ENCODE data around the gene RAB5B. TPM values are rescaled to one million over a fixed set of nuclear protein-coding genes. Genes with fewer than 3 reads are reported as not detected.
"Not testable (repeated sequence)": the region's sequence is repeated elsewhere in the genome, so short reads cannot be mapped to it uniquely, and the experiment has no call there.

The RAB5B gene
- total and polyA plus RNA-seq, 4 donors = 58.4 to 126 (median 101) TPM

DNA sequence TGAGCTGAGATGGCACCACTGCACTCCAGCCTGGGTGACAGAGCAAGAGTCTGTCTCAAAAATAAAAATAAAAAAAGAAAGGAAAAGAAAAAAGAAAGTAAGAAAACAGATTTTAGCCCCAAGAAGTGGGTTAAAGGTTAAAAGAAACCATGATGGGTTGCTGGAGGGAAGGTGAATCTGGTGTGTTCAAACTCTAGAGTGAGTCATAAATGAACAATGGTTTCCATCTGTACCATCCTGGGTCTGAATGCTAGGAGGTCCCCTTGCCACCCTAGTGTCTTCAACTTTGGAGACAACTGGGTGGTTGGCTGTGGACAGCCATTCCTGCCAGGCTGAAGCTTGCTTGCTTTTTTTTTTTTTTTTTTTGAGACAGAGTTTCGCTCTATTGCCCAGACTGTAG, 66.3 kb downstream of the RAB5B start:
- DNase-seq = no peak
- no peak for ATAC-seq (ENCODE audit: low FRiP score)
- Histone ChIP-seq H3K36me3 (ENCODE audit: control insufficient read depth in 1 of 2, insufficient read depth in 2 of 2, low read length in 1 of 2) (peaks cover 0 to 5% of the 10 kb centered on the region in 2 donors), H3K4me3 (ENCODE audit: low read length in 2 of 2) (no peak overlapping the region), H3K27me3 (ENCODE audit: control insufficient read depth in 1 of 2, insufficient read depth in 2 of 2, low read length in 1 of 2) (no peaks in the 10 kb centered on the region), H3K9me3 (ENCODE audit: control insufficient read depth, low read length) (no peaks in the 10 kb centered on the region), H3K4me1 (ENCODE audit: control insufficient read depth in 1 of 2, insufficient read depth in 2 of 2, low read length in 2 of 2) (peaks cover 2 to 3% of the 10 kb centered on the region in 2 donors), H3K27ac (ENCODE audit: low read depth in 1 of 2, low read length in 2 of 2) (no peak overlapping the region)
- intact Hi-C loops (cut with DNase I) = loop anchor here in 1 of 2 donors (5.0 to 10.0 kb wide), 2 partner anchors 43 to 65 kb away; partner anchors contain the start of genes PA2G4 and SUOX
- WGBS, 2 donors = 96 to 100% methylated on average over 1 of the region's 1 CpG

GRCh38 chr12:56040963-56041551, 67.2 kb downstream of the RAB5B start:
- ATAC-seq (ENCODE audit: low FRiP score) (no peak), DNase-seq (no peak)
- Histone ChIP-seq H3K4me1 (ENCODE audit: control insufficient read depth in 1 of 2, insufficient read depth in 2 of 2, low read length in 2 of 2) (peaks cover 2 to 3% of the 10 kb centered on the region in 2 donors), H3K4me3 (ENCODE audit: low read length in 2 of 2) (peak overlapping the region; percentile 24 to 29), H3K27ac (ENCODE audit: low read depth in 1 of 2, low read length in 2 of 2) (peak overlapping the region; percentile 39 to 69), H3K27me3 (ENCODE audit: control insufficient read depth in 1 of 2, insufficient read depth in 2 of 2, low read length in 1 of 2) (no peaks in the 10 kb centered on the region), H3K36me3 (ENCODE audit: control insufficient read depth in 1 of 2, insufficient read depth in 2 of 2, low read length in 1 of 2) (peaks cover 0 to 7% of the 10 kb centered on the region in 2 donors), H3K9me3 (ENCODE audit: control insufficient read depth, low read length) (no peaks in the 10 kb centered on the region)
- intact Hi-C loops (cut with DNase I) = loop anchor here in 1 of 2 donors (5.0 to 10.0 kb wide), 2 partner anchors 44 to 64 kb away; partner anchors contain the start of genes PA2G4 and SUOX
- WGBS, 2 donors = 57 to 60% methylated on average over 14 of the region's 14 CpGs

GRCh38 chr12:56041552-56042429, 67.9 kb downstream of the RAB5B start, which contains the start of gene RPS26:
Gene RPS26 (plus strand): TSS chr12:56041918. CDS start chr12:56042167, 249 bp downstream.
- ATAC-seq (ENCODE audit: low FRiP score) (peak; percentile 98), DNase-seq (peak; percentile 97 to 98)
- Histone ChIP-seq H3K4me3 (ENCODE audit: low read length in 2 of 2) (peak within 1 kb of the TSS; percentile 64 to 75), H3K9me3 (ENCODE audit: control insufficient read depth, low read length) (no peaks in the 10 kb centered on the region), H3K36me3 (ENCODE audit: control insufficient read depth in 1 of 2, insufficient read depth in 2 of 2, low read length in 1 of 2) (peaks cover 0 to 7% of the 10 kb centered on the region in 2 donors), H3K27ac (ENCODE audit: low read depth in 1 of 2, low read length in 2 of 2) (peak within 1 kb of the TSS; percentile 67 to 69), H3K27me3 (ENCODE audit: control insufficient read depth in 1 of 2, insufficient read depth in 2 of 2, low read length in 1 of 2) (no peaks in the 10 kb centered on the region), H3K4me1 (ENCODE audit: control insufficient read depth in 1 of 2, insufficient read depth in 2 of 2, low read length in 2 of 2) (peaks cover 2 to 3% of the 10 kb centered on the region in 2 donors)
- intact Hi-C loops (cut with DNase I) = loop anchor here in 1 of 2 donors (5.0 to 10.0 kb wide), 2 partner anchors 44 to 63 kb away; partner anchors contain the start of genes PA2G4 and SUOX
- WGBS, 2 donors = 0 to 1% methylated on average over 50 of the region's 50 CpGs

GRCh38 chr12:56042430-56042813, 68.5 kb downstream of the RAB5B start:
- intact Hi-C loops (cut with DNase I) = loop anchor here in 1 of 2 donors (5.0 to 10.0 kb wide), 2 partner anchors 45 to 62 kb away; partner anchors contain the start of genes PA2G4 and SUOX
- not testable (repeated sequence) for H3K36me3 ChIP-seq (ENCODE audit: control insufficient read depth in 1 of 2, insufficient read depth in 2 of 2, low read length in 1 of 2); ATAC-seq (ENCODE audit: low FRiP score); H3K4me1 ChIP-seq (ENCODE audit: control insufficient read depth in 1 of 2, insufficient read depth in 2 of 2, low read length in 2 of 2); H3K27me3 ChIP-seq (ENCODE audit: control insufficient read depth in 1 of 2, insufficient read depth in 2 of 2, low read length in 1 of 2); H3K9me3 ChIP-seq (ENCODE audit: control insufficient read depth, low read length)
- peak in 1 of 2 donors; percentile 14 for DNase-seq
- peak overlapping the region; percentile 66 to 67 for H3K27ac ChIP-seq (ENCODE audit: low read depth in 1 of 2, low read length in 2 of 2)
- peak overlapping the region; percentile 64 to 75 for H3K4me3 ChIP-seq (ENCODE audit: low read length in 2 of 2)
- WGBS, 2 donors = 2 to 5% methylated on average over 18 to 20 of the region's 20 CpGs

- no peaks in the 10 kb centered on the region for H3K27me3 ChIP-seq (ENCODE audit: control insufficient read depth in 1 of 2, insufficient read depth in 2 of 2, low read length in 1 of 2)
- intact Hi-C loops (cut with DNase I) = loop anchor here in 1 of 2 donors (5.0 to 10.0 kb wide), 2 partner anchors 46 to 62 kb away; partner anchors contain the start of genes PA2G4 and SUOX
- 44 to 46% methylated on average over 9 of the region's 9 CpGs for WGBS, 2 donors
- H3K4me3 ChIP-seq (ENCODE audit: low read length in 2 of 2) = peak overlapping the region; percentile 64 to 75
- ATAC-seq (ENCODE audit: low FRiP score) (no peak), DNase-seq (peak in 1 of 2 donors; percentile 7)
- H3K4me1 ChIP-seq (ENCODE audit: control insufficient read depth in 1 of 2, insufficient read depth in 2 of 2, low read length in 2 of 2) = peaks cover 2 to 3% of the 10 kb centered on the region in 2 donors
- H3K36me3 ChIP-seq (ENCODE audit: control insufficient read depth in 1 of 2, insufficient read depth in 2 of 2, low read length in 1 of 2) = peaks cover 0 to 6% of the 10 kb centered on the region in 2 donors
- peak overlapping the region in 1 of 2 donors; percentile 48 for H3K27ac ChIP-seq (ENCODE audit: low read depth in 1 of 2, low read length in 2 of 2)
- H3K9me3 ChIP-seq (ENCODE audit: control insufficient read depth, low read length) = no peaks in the 10 kb centered on the region
Measured at GRCh38 chr12:56042843-56043242, 69.0 kb downstream of the RAB5B start.

Other genes with a start within 250 kb of the RAB5B start
- 1,000 to 10,000 TPM; 1,107 to 1,135 TPM for gene CD63, start 245.1 kb upstream of the RAB5B start, total RNA-seq
- 1,000 to 10,000 TPM; 1,323 to 1,532 TPM for gene CD63, start 245.1 kb upstream of the RAB5B start, polyA plus RNA-seq
- gene GDF11, start 231.0 kb upstream of the RAB5B start, total RNA-seq = 1 to 10 TPM; 6.6 to 9.4 TPM
- gene GDF11, start 231.0 kb upstream of the RAB5B start, polyA plus RNA-seq = 1 to 10 TPM; 3.0 to 4.2 TPM
- gene SARNP, start 156.4 kb upstream of the RAB5B start, total RNA-seq = 10 to 100 TPM; 48.3 to 51.8 TPM
- 100 to 1,000 TPM in 1 of 2 donors, 10 to 100 TPM in 1; 88.9 to 123 TPM for gene SARNP, start 156.4 kb upstream of the RAB5B start, polyA plus RNA-seq
- 10 to 100 TPM; 23.6 to 34.6 TPM for gene ORMDL2, start 156.0 kb upstream of the RAB5B start, total RNA-seq
- gene ORMDL2, start 156.0 kb upstream of the RAB5B start, polyA plus RNA-seq = 10 to 100 TPM; 32.5 to 37.4 TPM
- 10 to 100 TPM; 22.6 to 24.6 TPM for gene DNAJC14, start 144.5 kb upstream of the RAB5B start, total RNA-seq
- gene DNAJC14, start 144.5 kb upstream of the RAB5B start, polyA plus RNA-seq = 10 to 100 TPM; 11.9 to 12.3 TPM
- 100 to 1,000 TPM in 1 of 2 donors, 10 to 100 TPM in 1; 26.4 to 144 TPM for gene MMP19, start 131.1 kb upstream of the RAB5B start, total RNA-seq
- 10 to 100 TPM in 1 of 2 donors, 1 to 10 TPM in 1; 8.9 to 94.4 TPM for gene MMP19, start 131.1 kb upstream of the RAB5B start, polyA plus RNA-seq
- gene PYM1, start 46.2 kb upstream of the RAB5B start, total RNA-seq = 10 to 100 TPM; 21.9 to 23.5 TPM
- gene PYM1, start 46.2 kb upstream of the RAB5B start, polyA plus RNA-seq = 10 to 100 TPM; 28.9 to 40.2 TPM
- 10 to 100 TPM; 74.1 to 86.5 TPM for gene DGKA, start 42.9 kb upstream of the RAB5B start, total RNA-seq
- 10 to 100 TPM; 41.4 to 85.6 TPM for gene DGKA, start 42.9 kb upstream of the RAB5B start, polyA plus RNA-seq
- gene PMEL, start 8.0 kb upstream of the RAB5B start, total RNA-seq = 1 to 10 TPM in 1 of 2 donors, under 1 TPM in 1; 0.93 to 2.0 TPM
- gene PMEL, start 8.0 kb upstream of the RAB5B start, polyA plus RNA-seq = 1 to 10 TPM in 1 of 2 donors, under 1 TPM in 1; 0.64 to 2.9 TPM
- 10 to 100 TPM; 29.8 to 35.5 TPM for gene CDK2, start 7.2 kb upstream of the RAB5B start, total RNA-seq
- gene CDK2, start 7.2 kb upstream of the RAB5B start, polyA plus RNA-seq = 10 to 100 TPM; 27.9 to 36.5 TPM
- 10 to 100 TPM; 17.7 to 18.3 TPM for gene SUOX, start 23.2 kb downstream of the RAB5B start, total RNA-seq
- 10 to 100 TPM in 1 of 2 donors, 1 to 10 TPM in 1; 6.4 to 17.6 TPM for gene SUOX, start 23.2 kb downstream of the RAB5B start, polyA plus RNA-seq
- 10 to 100 TPM in 1 of 2 donors, 1 to 10 TPM in 1; 9.8 to 12.2 TPM for gene IKZF4, start 47.0 kb downstream of the RAB5B start, total RNA-seq
- 1 to 10 TPM; 1.8 to 5.3 TPM for gene IKZF4, start 47.0 kb downstream of the RAB5B start, polyA plus RNA-seq
- 10 to 100 TPM; 40.5 to 69.1 TPM for gene RPS26, start 67.8 kb downstream of the RAB5B start, total RNA-seq
- gene RPS26, start 67.8 kb downstream of the RAB5B start, polyA plus RNA-seq = 1,000 to 10,000 TPM in 1 of 2 donors, 100 to 1,000 TPM in 1; 973 to 1,454 TPM
- gene ERBB3, start 106.1 kb downstream of the RAB5B start, total RNA-seq = 1 to 10 TPM; 3.2 to 5.1 TPM
- 1 to 10 TPM in 1 of 2 donors, under 1 TPM in 1; 0.23 to 9.6 TPM for gene ERBB3, start 106.1 kb downstream of the RAB5B start, polyA plus RNA-seq
- 10 to 100 TPM; 59.9 to 63.5 TPM for gene PA2G4, start 130.5 kb downstream of the RAB5B start, total RNA-seq
- gene PA2G4, start 130.5 kb downstream of the RAB5B start, polyA plus RNA-seq = 10 to 100 TPM; 79.6 to 80.8 TPM
- 1,000 to 10,000 TPM; 2,225 to 2,370 TPM for gene RPL41, start 142.6 kb downstream of the RAB5B start, total RNA-seq
- 1,000 to 10,000 TPM; 5,850 to 7,278 TPM for gene RPL41, start 142.6 kb downstream of the RAB5B start, polyA plus RNA-seq
- gene ZC3H10, start 144.2 kb downstream of the RAB5B start, total RNA-seq = 1 to 10 TPM; 8.9 to 9.6 TPM
- gene ZC3H10, start 144.2 kb downstream of the RAB5B start, polyA plus RNA-seq = 1 to 10 TPM; 1.8 to 3.1 TPM
- gene ESYT1, start 154.2 kb downstream of the RAB5B start, total RNA-seq = 100 to 1,000 TPM; 103 to 106 TPM
- gene ESYT1, start 154.2 kb downstream of the RAB5B start, polyA plus RNA-seq = 10 to 100 TPM; 27.0 to 54.6 TPM
- 10 to 100 TPM; 30.2 to 34.2 TPM for gene MYL6B, start 178.5 kb downstream of the RAB5B start, total RNA-seq
- 100 to 1,000 TPM in 1 of 2 donors, 10 to 100 TPM in 1; 66.6 to 101 TPM for gene MYL6B, start 178.5 kb downstream of the RAB5B start, polyA plus RNA-seq
- gene MYL6, start 184.3 kb downstream of the RAB5B start, total RNA-seq = 1,000 to 10,000 TPM; 1,811 to 3,292 TPM
- gene MYL6, start 184.3 kb downstream of the RAB5B start, polyA plus RNA-seq = 1,000 to 10,000 TPM; 5,914 to 7,311 TPM
- 100 to 1,000 TPM; 118 to 140 TPM for gene SMARCC2, start 215.4 kb downstream of the RAB5B start, total RNA-seq
- gene SMARCC2, start 215.4 kb downstream of the RAB5B start, polyA plus RNA-seq = 10 to 100 TPM; 45.0 to 56.2 TPM
- gene RNF41, start 247.8 kb downstream of the RAB5B start, total RNA-seq = 10 to 100 TPM; 50.9 to 61.4 TPM
- gene RNF41, start 247.8 kb downstream of the RAB5B start, polyA plus RNA-seq = 10 to 100 TPM; 32.9 to 39.3 TPM